ENCODE data around the gene GPC5. TPM values are rescaled to one million over a fixed set of nuclear protein-coding genes. Genes with fewer than 3 reads are reported as not detected.

The GPC5 gene
- total RNA-seq, 1 experiment from 2014 or later = 0.21 TPM

DNA sequence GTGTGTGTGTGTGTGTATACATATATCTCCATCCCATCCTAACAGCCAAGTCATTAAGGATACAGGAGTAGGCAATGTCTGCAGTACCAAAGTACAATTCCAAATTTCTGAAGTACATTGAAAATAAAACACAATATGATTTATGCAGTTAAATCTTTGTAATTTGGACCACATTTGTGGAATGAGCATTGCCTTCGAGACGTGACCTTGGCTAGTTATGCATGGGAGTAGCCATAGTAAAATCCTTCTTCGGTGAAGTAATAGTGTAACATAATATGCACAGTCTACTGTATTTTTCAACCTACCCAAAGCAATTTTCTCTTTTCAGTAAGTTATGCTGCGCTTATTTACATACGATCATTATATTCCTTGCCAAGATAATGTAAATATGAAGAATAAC lies 1162.5 kb downstream of the GPC5 start:
- Histone ChIP-seq H3K4me3 (ENCODE audit: low read depth, low read length, poor library complexity, severe bottlenecking) (no peak overlapping the region), H3K4me1 (ENCODE audit: insufficient read depth, low read length, poor library complexity, severe bottlenecking) (no peaks in the 10 kb centered on the region), H3K36me3 (ENCODE audit: insufficient read depth, low read length, poor library complexity, severe bottlenecking) (no peaks in the 10 kb centered on the region), H3K9me3 (ENCODE audit: low read depth, low read length, poor library complexity, severe bottlenecking) (no peaks in the 10 kb centered on the region), H3K27ac (ENCODE audit: low read depth, low read length, poor library complexity, severe bottlenecking) (no peak overlapping the region), H3K27me3 (replicated peaks; ENCODE audit: insufficient read depth, low read depth, low read length, poor library complexity) (no peaks in the 10 kb centered on the region)
- no peak for TF ChIP-seq EZH2 (IDR thresholded peaks at IDR 0.05; ENCODE audit: borderline replicate concordance, low read depth, low read length, poor library complexity, severe bottlenecking)
- no peak for TF ChIP-seq CTCF (conservative IDR thresholded peaks at IDR 0.05; ENCODE audit: low read depth, low read length)
- intact Hi-C loops (cut with micrococcal nuclease; ENCODE audit: unreplicated experiment) = no loop called here
- ChIA-PET POLR2A (ENCODE audit: low non-redundant PET) (no interaction called here), CTCF (no interaction called here)
- DNase-seq (ENCODE audit: low spot score) = no peak
- BruUV-seq (replicated peaks) = no TSS peak

- ChIA-PET POLR2A (ENCODE audit: low non-redundant PET) (no interaction called here), CTCF (no interaction called here)
These were observed 1166.5 kb downstream of the GPC5 start for GRCh38 chr13:92564942-92565341.

DNA sequence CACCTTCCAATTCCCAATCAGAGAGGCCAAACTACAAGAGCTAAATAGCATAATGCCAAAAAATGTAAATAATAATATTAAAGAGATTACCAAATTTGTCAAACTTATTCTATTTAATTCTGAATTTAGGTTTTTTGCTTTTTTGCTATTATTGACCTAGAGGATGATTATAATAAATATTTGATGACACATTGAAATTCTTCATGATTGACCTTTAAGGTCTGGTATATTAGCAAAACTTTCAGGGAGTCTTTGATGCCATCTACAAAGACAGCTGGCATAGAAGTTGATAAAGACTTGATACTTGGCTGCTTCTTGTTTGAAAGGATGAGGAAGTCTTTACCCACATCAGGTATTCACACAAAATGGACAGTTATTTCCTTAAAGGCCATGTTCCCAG lies 1168.3 kb downstream of the GPC5 start:
- intact Hi-C loops (cut with micrococcal nuclease; ENCODE audit: unreplicated experiment) = no loop called here
- no peak for DNase-seq (ENCODE audit: low spot score)
- TF ChIP-seq EZH2 (IDR thresholded peaks at IDR 0.05; ENCODE audit: borderline replicate concordance, low read depth, low read length, poor library complexity, severe bottlenecking) (no peak), CTCF (conservative IDR thresholded peaks at IDR 0.05; ENCODE audit: low read depth, low read length) (no peak)
- ChIA-PET CTCF (no interaction called here), POLR2A (ENCODE audit: low non-redundant PET) (no interaction called here)
- BruUV-seq (replicated peaks) = no TSS peak
- no peaks in the 10 kb centered on the region for H3K36me3 ChIP-seq (ENCODE audit: insufficient read depth, low read length, poor library complexity, severe bottlenecking)
- no peak overlapping the region for H3K27ac ChIP-seq (ENCODE audit: low read depth, low read length, poor library complexity, severe bottlenecking)
- no peaks in the 10 kb centered on the region for H3K9me3 ChIP-seq (ENCODE audit: low read depth, low read length, poor library complexity, severe bottlenecking)
- no peaks in the 10 kb centered on the region for H3K27me3 ChIP-seq (replicated peaks; ENCODE audit: insufficient read depth, low read depth, low read length, poor library complexity)
- no peak overlapping the region for H3K4me3 ChIP-seq (ENCODE audit: low read depth, low read length, poor library complexity, severe bottlenecking)
- no peaks in the 10 kb centered on the region for H3K4me1 ChIP-seq (ENCODE audit: insufficient read depth, low read length, poor library complexity, severe bottlenecking)

More at GRCh38 chr13:92564942-92565341, 1166.5 kb downstream of the GPC5 start:
- no peak for TF ChIP-seq EZH2 (IDR thresholded peaks at IDR 0.05; ENCODE audit: borderline replicate concordance, low read depth, low read length, poor library complexity, severe bottlenecking)
- TF ChIP-seq CTCF (conservative IDR thresholded peaks at IDR 0.05; ENCODE audit: low read depth, low read length) = no peak
- H3K27me3 ChIP-seq (replicated peaks; ENCODE audit: insufficient read depth, low read depth, low read length, poor library complexity) = no peaks in the 10 kb centered on the region
- no peaks in the 10 kb centered on the region for H3K36me3 ChIP-seq (ENCODE audit: insufficient read depth, low read length, poor library complexity, severe bottlenecking)
- intact Hi-C loops (cut with micrococcal nuclease; ENCODE audit: unreplicated experiment) = no loop called here
- H3K4me3 ChIP-seq (ENCODE audit: low read depth, low read length, poor library complexity, severe bottlenecking) = no peak overlapping the region
- no peak overlapping the region for H3K27ac ChIP-seq (ENCODE audit: low read depth, low read length, poor library complexity, severe bottlenecking)
- no TSS peak for BruUV-seq (replicated peaks)
- no peaks in the 10 kb centered on the region for H3K9me3 ChIP-seq (ENCODE audit: low read depth, low read length, poor library complexity, severe bottlenecking)
- DNase-seq (ENCODE audit: low spot score) = no peak
- H3K4me1 ChIP-seq (ENCODE audit: insufficient read depth, low read length, poor library complexity, severe bottlenecking) = no peaks in the 10 kb centered on the region

Measured in A673 (cell line).